Bronchial epithelial cell (primary cell): Measurements from ENCODE around the gene PRORP. TPM values are rescaled to one million over a fixed set of nuclear protein-coding genes. Genes with fewer than 3 reads are reported as not detected.

Experiments used
- DNase-seq: peaks from one replicate; pipeline ENCODE4 v3.0.0-alpha.2; 2010; ENCODE audit warnings: low read depth
- FAIRE-seq: peaks from 2 replicates; lab custom pipeline; 2011; peaks lifted over from hg19 to GRCh38; lab: Jason Lieb, UNC
- H3K27me3 ChIP-seq: 2 replicates; pipeline ENCODE4 v1.5.1; 2011; ENCODE audit warnings: low read length; ENCODE audit not compliant: control insufficient read depth, insufficient read depth
- H3K36me3 ChIP-seq: 2 replicates; pipeline ENCODE4 v1.5.1; 2011; ENCODE audit warnings: low read length; ENCODE audit not compliant: control insufficient read depth, insufficient read depth
- H3K4me3 ChIP-seq: 2 replicates; pipeline ENCODE4 v1.5.1; 2011; ENCODE audit warnings: mild to moderate bottlenecking, low read depth, low read length, control low read depth
- CTCF ChIP-seq: IDR thresholded peaks from 2 replicates; pipeline ENCODE4 v1.5.1; 2011; ENCODE audit warnings: mild to moderate bottlenecking, moderate library complexity, low read length, control low read depth, inconsistent platforms; ENCODE audit not compliant: insufficient read depth, severe bottlenecking
- total RNA-seq: library from RNA; depleted of rRNA; stranded (reverse); fragments of >200 nt; gene quantifications from 2 replicates; pipeline ENCODE4 v1.2.1, GENCODE V29; 2014

PRORP gene
- total RNA-seq, 1 donor from 2014 or later = 24.5 TPM

- no peaks in the 10 kb centered on the region for H3K27me3 ChIP-seq
- FAIRE-seq (no peak), DNase-seq (peak; percentile 7)
- peaks cover 1% of the 10 kb centered on the region for H3K36me3 ChIP-seq
- H3K4me3 ChIP-seq = peak overlapping the region; percentile 75
- TF ChIP-seq CTCF = no peak
These were observed 994 bp downstream of the PRORP start for GRCh38 chr14:35123388-35123703.

- H3K27me3 ChIP-seq = no peaks in the 10 kb centered on the region
- no peak for FAIRE-seq
- DNase-seq = no peak
- peaks cover 1% of the 10 kb centered on the region for H3K36me3 ChIP-seq
- H3K4me3 ChIP-seq = no peak overlapping the region
- TF ChIP-seq CTCF = no peak
These were observed 1.8 kb downstream of the PRORP start for GRCh38 chr14:35124127-35124526.

- peaks cover 2% of the 10 kb centered on the region for H3K36me3 ChIP-seq
- FAIRE-seq (no peak), DNase-seq (no peak)
- H3K27me3 ChIP-seq = no peaks in the 10 kb centered on the region
- no peak overlapping the region for H3K4me3 ChIP-seq
- TF ChIP-seq CTCF = no peak
These were observed 11.4 kb downstream of the PRORP start for GRCh38 chr14:35133542-35134328.

- no peak for DNase-seq
- H3K4me3 ChIP-seq = no peak overlapping the region
- no peaks in the 10 kb centered on the region for H3K27me3 ChIP-seq
- no peak for FAIRE-seq
- no peak for TF ChIP-seq CTCF
- peaks cover 2% of the 10 kb centered on the region for H3K36me3 ChIP-seq
These were observed 12.2 kb downstream of the PRORP start for GRCh38 chr14:35134329-35135123.

GRCh38 chr14:35138585-35138984 is 16.2 kb downstream of the PRORP start:
- Histone ChIP-seq H3K27me3 (no peaks in the 10 kb centered on the region), H3K4me3 (no peak overlapping the region), H3K36me3 (peaks cover 2% of the 10 kb centered on the region)
- TF ChIP-seq CTCF = no peak
- no peak for FAIRE-seq
- DNase-seq = no peak
